ENCODE measurements around the gene GDNF. TPM values are rescaled to one million over a fixed set of nuclear protein-coding genes. Genes with fewer than 3 reads are reported as not detected.

The GDNF gene
- total and polyA plus RNA-seq, 2 donors (not counting 1 experiment from before 2014, with no cell fraction given) = not detected

DNA sequence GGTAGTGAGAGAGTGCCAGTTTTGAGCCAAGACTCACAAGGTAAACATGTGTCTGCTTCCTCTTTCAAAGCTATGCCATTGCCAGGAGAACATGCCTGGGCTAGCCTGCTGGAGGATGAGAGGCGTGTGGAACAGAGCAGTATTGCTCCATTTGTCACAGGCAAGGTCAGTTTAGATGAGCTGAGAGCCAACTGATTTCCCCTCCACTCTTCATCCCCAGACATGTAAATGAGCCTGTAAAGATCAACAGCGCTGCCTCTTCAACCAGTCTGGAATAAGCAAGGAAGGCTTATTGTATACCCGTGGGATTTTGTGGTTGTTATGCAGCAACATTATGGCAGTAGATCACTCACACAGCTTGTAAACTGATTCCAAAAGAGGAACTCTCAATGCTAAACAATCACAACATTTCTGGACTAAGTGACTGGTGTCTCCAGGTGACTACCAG is 8.2 kb upstream of the GDNF start:
- Histone ChIP-seq H3K79me2 (ENCODE audit: control insufficient read depth, insufficient read depth, low read length) (no peaks in the 10 kb centered on the region), H2AFZ (ENCODE audit: insufficient read depth, low read depth, low read length, poor library complexity, severe bottlenecking) (no peak overlapping the region), H3K27me3 (replicated peaks in 1 of 4; ENCODE audit: control extremely low read depth in 1 of 4, control insufficient read depth in 3 of 4, insufficient read depth in 4 of 4, low read length in 3 of 4) (peaks cover 0 to 3% (median 0%) of the 10 kb centered on the region in 4 experiments), H3K4me2 (replicated peaks; ENCODE audit: low read depth, low read length, poor library complexity, severe bottlenecking) (no peak overlapping the region), H3K27ac (ENCODE audit: low read length in 2 of 2) (no peak overlapping the region), H3K9ac (ENCODE audit: low read length) (no peak overlapping the region), H4K20me1 (ENCODE audit: control insufficient read depth, insufficient read depth, low read length, poor library complexity, severe bottlenecking) (no peaks in the 10 kb centered on the region), H3K4me3 (ENCODE audit: control extremely low read depth in 1 of 5, extremely low read depth in 1 of 5, insufficient read depth in 1 of 5, low read depth in 2 of 5, low read length in 4 of 5) (no peak overlapping the region), H3K36me3 (replicated peaks in 1 of 2; ENCODE audit: control extremely low read depth in 1 of 2, control insufficient read depth in 1 of 2, extremely low read depth in 1 of 2, insufficient read depth in 2 of 2, low read length in 1 of 2) (no peaks in the 10 kb centered on the region), H3K9me3 (ENCODE audit: control extremely low read depth in 1 of 3, control insufficient read depth in 2 of 3, insufficient read depth in 1 of 3, low read length in 2 of 3) (peaks cover 0 to 6% (median 0%) of the 10 kb centered on the region in 3 donors), H3K4me1 (ENCODE audit: control insufficient read depth in 2 of 2, insufficient read depth in 2 of 2, low read length in 2 of 2) (no peaks in the 10 kb centered on the region)
- TF ChIP-seq EZH2 (IDR thresholded peaks at IDR 0.05; ENCODE audit: borderline replicate concordance, insufficient read depth, low read depth, low read length, poor library complexity, severe bottlenecking) (no peak), CTCF (IDR thresholded peaks at IDR 0.05) (no peak)
- H3K4me3 Mint-ChIP-seq = no peak overlapping the region
- ChIA-PET POLR2A (no interaction called here), CTCF (no interaction called here)
- peaks cover 49% of the 10 kb centered on the region for H3K27me3 Mint-ChIP-seq
- 50% methylated on average over 1 of the region's 3 CpGs for whole genome bisulfite sequencing (ENCODE audit: insufficient coverage)
- H3K4me1 Mint-ChIP-seq = no peaks in the 10 kb centered on the region
- no peak overlapping the region for H3K27ac Mint-ChIP-seq
- H3K9me3 Mint-ChIP-seq (ENCODE audit: insufficient read depth) = no peaks in the 10 kb centered on the region
- intact Hi-C loops (cut with micrococcal nuclease) = no loop called here
- DNase-seq (no peak), ATAC-seq (ENCODE audit: low read depth) (no peak)

GRCh38 chr5:37846786-37847310 is 7.0 kb upstream of the GDNF start:
- H3K9ac ChIP-seq (ENCODE audit: low read length) = no peak overlapping the region
- H3K79me2 ChIP-seq (ENCODE audit: control insufficient read depth, insufficient read depth, low read length) = no peaks in the 10 kb centered on the region
- peaks cover 0 to 10% (median 5%) of the 10 kb centered on the region in 4 experiments for H3K27me3 ChIP-seq (replicated peaks in 1 of 4; ENCODE audit: control extremely low read depth in 1 of 4, control insufficient read depth in 3 of 4, insufficient read depth in 4 of 4, low read length in 3 of 4)
- Mint-ChIP-seq H3K4me1 (no peaks in the 10 kb centered on the region), H3K4me3 (no peak overlapping the region), H3K9me3 (ENCODE audit: insufficient read depth) (no peaks in the 10 kb centered on the region), H3K27ac (no peak overlapping the region), H3K27me3 (peaks cover 55% of the 10 kb centered on the region)
- DNase-seq = no peak
- no CpG with 5 or more reads among the region's 4 CpGs for WGBS (ENCODE audit: insufficient coverage)
- TF ChIP-seq EZH2 (IDR thresholded peaks at IDR 0.05; ENCODE audit: borderline replicate concordance, insufficient read depth, low read depth, low read length, poor library complexity, severe bottlenecking) (no peak), CTCF (IDR thresholded peaks at IDR 0.05) (no peak)
- H3K9me3 ChIP-seq (ENCODE audit: control extremely low read depth in 1 of 3, control insufficient read depth in 2 of 3, insufficient read depth in 1 of 3, low read length in 2 of 3) = peaks cover 0 to 2% (median 0%) of the 10 kb centered on the region in 3 donors
- H3K36me3 ChIP-seq (replicated peaks in 1 of 2; ENCODE audit: control extremely low read depth in 1 of 2, control insufficient read depth in 1 of 2, extremely low read depth in 1 of 2, insufficient read depth in 2 of 2, low read length in 1 of 2) = no peaks in the 10 kb centered on the region
- no peak for ATAC-seq (ENCODE audit: low read depth)
- CTCF ChIA-PET = no interaction called here
- intact Hi-C loops (cut with micrococcal nuclease) = no loop called here
- no peak overlapping the region for H3K27ac ChIP-seq (ENCODE audit: low read length in 2 of 2)
- no peak overlapping the region for H3K4me3 ChIP-seq (ENCODE audit: control extremely low read depth in 1 of 5, extremely low read depth in 1 of 5, insufficient read depth in 1 of 5, low read depth in 2 of 5, low read length in 4 of 5)
- no peaks in the 10 kb centered on the region for H3K4me1 ChIP-seq (ENCODE audit: control insufficient read depth in 2 of 2, insufficient read depth in 2 of 2, low read length in 2 of 2)
- H3K4me2 ChIP-seq (replicated peaks; ENCODE audit: low read depth, low read length, poor library complexity, severe bottlenecking) = no peak overlapping the region
- no peaks in the 10 kb centered on the region for H4K20me1 ChIP-seq (ENCODE audit: control insufficient read depth, insufficient read depth, low read length, poor library complexity, severe bottlenecking)
- POLR2A ChIA-PET = no interaction called here
- no peak overlapping the region for H2AFZ ChIP-seq (ENCODE audit: insufficient read depth, low read depth, low read length, poor library complexity, severe bottlenecking)
